Esophagus muscularis mucosa (tissue), 4 donors: Measurements from ENCODE around the gene UBE2D1.

Experiments used
- EP300 ChIP-seq: sonication (generic); formaldehyde crosslinking; IDR thresholded peaks from one replicate; pipeline ENCODE4 v1.6.1; 2017; ENCODE audit warnings: antibody characterized with exemption
- POLR2A ChIP-seq: fragments of 450-650 bp; IDR thresholded peaks from one replicate; pipeline ENCODE4 v1.6.1; 2017; ENCODE audit warnings: antibody characterized with exemption, moderate library complexity, mild to moderate bottlenecking, low read depth
- POLR2AphosphoS5 ChIP-seq, 2 donors: sonication (generic); formaldehyde crosslinking; IDR thresholded peaks; one replicate each; pipeline ENCODE4 v1.6.1; 2017; ENCODE audit warnings: antibody characterized with exemption in 2 of 2
- TF ChIP-seq, protein P1 (sequence below), 3 experiments: fragments of 200-600 bp in 2 of 3; fragments of 450-650 bp in 1 of 3; sonication (generic) in 2 of 3; IDR thresholded peaks; one replicate each; pipeline ENCODE4 v1.5.1; 2017 to 2019; ENCODE audit warnings: antibody characterized with exemption in 3 of 3, mild to moderate bottlenecking in 2 of 3, moderate library complexity in 1 of 3

DNA sequence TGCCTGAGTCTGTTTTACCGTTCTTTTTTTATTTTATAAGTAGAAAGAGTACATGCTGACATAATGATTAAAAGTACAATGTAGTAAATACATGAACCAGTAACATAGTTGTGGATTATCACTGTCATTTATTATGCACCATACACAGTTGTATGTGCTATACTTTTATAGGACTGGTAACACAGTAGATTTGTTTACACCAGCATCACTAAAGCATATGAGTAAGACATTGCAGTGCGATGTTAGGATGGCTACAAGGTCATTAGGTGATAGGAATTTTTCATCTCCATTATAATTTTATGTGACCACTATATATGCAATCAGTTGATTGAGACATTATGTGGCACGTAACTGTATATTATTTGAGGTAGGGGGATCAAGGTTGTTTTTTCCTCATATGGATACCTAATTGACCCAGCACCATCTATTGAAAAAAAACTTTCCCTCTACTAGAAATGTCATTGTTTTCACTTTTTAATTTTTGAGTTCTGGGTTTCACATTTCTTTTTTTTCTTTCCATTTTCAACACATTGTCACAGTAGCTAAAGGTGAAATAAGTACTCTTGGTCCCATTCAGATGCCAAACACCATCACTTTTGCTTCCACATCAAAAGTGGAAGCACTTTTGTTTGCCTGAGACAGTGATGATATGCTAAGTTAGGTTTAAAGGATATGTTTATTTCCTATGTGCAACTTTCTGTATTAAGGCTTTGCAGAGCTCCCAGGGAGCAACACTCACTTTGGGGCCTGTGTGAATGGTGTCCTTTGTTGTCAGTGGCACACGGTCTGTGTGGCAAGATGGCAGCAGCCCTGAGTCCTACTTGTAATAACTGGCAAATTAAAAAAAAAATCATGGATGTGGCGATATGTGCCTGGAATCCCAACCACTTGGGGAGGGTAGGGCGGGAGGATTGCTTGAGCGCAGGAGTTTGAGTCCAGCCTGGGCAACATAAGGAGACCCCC, 17.1 kb downstream of the UBE2D1 start:
- TF ChIP-seq EP300 (no peak), POLR2A (no peak), POLR2AphosphoS5 (IDR thresholded peaks at IDR 0.05) (no peak)
- TF ChIP-seq, protein P1, sequence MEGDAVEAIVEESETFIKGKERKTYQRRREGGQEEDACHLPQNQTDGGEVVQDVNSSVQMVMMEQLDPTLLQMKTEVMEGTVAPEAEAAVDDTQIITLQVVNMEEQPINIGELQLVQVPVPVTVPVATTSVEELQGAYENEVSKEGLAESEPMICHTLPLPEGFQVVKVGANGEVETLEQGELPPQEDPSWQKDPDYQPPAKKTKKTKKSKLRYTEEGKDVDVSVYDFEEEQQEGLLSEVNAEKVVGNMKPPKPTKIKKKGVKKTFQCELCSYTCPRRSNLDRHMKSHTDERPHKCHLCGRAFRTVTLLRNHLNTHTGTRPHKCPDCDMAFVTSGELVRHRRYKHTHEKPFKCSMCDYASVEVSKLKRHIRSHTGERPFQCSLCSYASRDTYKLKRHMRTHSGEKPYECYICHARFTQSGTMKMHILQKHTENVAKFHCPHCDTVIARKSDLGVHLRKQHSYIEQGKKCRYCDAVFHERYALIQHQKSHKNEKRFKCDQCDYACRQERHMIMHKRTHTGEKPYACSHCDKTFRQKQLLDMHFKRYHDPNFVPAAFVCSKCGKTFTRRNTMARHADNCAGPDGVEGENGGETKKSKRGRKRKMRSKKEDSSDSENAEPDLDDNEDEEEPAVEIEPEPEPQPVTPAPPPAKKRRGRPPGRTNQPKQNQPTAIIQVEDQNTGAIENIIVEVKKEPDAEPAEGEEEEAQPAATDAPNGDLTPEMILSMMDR (IDR thresholded peaks at IDR 0.05), result no peak
